HG02759 (cell line): Measurements from ENCODE around the gene ARHGAP20.

Experiments
- ATAC-seq: cut with Tn5 transposase; IDR thresholded peaks from one replicate; pipeline ENCODE4 v1.9.1; 2021; ENCODE audit warnings: mild to moderate bottlenecking, moderate library complexity; ENCODE audit not compliant: unreplicated experiment

The ARHGAP20 gene, protein sequence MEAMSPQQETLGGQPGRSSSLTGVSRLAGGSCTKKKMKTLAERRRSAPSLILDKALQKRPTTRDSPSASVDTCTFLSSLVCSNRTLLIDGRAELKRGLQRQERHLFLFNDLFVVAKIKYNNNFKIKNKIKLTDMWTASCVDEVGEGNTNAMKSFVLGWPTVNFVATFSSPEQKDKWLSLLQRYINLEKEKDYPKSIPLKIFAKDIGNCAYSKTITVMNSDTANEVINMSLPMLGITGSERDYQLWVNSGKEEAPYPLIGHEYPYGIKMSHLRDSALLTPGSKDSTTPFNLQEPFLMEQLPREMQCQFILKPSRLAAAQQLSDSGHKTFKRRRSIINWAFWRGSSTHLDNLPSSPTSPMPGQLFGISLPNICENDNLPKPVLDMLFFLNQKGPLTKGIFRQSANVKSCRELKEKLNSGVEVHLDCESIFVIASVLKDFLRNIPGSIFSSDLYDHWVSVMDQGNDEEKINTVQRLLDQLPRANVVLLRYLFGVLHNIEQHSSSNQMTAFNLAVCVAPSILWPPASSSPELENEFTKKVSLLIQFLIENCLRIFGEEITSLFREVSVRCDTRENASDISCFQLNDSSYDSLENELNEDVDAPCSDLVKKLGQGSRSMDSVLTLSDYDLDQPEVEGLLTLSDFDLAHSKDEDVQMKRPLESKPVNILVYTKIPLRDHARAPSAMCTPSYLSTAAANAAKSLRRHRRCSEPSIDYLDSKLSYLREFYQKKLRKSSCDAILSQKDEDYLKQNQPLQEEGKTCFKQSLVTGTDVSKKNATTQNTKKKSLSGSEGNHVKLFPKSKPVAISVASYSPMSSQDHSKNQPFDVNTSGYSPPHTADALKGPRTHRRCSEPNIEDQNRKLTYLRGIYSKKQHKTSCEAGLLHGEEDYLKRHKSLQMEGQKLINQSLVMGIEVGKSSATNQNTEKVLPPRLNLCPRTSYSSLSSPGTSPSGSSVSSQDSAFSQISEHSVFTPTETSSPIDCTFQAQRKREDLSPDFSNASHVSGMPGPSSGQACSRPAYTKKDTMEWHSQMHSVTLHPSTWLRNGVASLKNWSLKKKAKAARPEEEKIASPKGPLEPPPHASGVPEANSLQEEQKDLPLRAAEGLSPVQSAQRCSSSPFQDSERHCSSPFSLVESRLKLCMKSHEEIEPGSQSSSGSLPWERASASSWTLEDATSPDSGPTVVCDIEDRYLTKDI

DNA sequence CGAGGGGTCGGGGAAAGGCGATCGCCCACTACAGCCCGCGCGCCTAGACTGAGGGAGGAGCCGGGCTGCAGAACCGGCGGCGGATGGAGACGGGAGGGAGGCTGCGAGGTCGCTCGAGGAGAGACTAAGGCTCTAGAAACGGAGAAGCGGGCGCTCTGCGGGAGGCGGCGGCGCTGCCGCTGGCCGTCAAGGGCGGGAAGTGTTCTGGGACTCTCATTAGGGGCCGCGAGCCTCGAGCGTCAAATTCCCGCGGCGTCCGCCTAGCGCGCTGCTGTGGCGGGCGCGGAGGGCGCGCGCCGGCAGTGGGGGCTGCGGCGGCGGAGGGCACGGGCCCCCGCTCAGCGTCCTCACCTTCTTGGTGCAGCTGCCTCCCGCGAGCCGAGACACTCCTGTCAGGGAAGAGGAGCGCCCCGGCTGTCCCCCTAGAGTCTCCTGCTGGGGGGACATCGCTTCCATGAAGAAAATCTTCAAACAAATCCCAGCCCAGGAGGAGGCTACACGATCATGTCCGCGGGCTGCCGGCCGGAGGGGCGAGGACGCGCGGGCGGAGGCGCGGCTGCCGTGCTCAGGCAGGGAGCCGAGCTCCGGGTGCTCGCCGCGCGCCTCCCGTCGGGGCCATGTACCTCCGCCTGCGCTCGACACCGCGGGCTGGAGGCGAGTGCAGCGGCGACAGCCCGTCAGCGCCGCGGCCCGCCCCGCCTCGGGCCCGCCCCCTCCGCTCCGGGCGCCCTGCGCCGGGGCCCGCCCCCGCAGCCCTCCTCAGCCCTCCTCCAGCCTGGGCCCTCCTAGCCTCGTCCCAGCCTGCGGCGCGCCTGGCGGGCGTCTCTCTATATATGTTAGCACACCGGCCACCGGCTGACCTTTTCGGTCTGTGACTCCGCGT lies at the start of gene ARHGAP20:
TSS of gene ARHGAP20 (minus strand) at position 662 of the 883 bp plus-strand sequence. CDS start at position 456, 206 bp downstream.
- peak; percentile 84 for ATAC-seq

DNA sequence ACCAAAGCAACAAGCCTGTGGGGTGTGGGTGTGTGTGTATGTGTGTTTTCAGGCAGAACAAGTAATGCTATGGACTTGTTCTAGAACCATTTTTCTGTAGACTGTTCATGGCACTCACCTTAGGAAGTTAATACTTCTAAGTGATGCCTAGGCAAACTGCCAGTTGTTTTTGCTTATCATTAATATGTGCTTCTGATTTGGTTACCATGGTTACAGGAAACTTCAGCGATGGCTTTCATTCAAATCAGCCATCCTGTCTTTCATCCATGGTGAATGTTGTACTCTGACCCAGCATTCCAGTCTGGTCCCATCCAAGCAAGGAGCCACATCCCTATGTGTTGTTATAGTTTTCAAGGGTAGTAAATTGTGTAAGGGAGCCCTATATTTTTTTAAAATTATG lies 49.8 kb upstream of the ARHGAP20 start:
- no peak for ATAC-seq

DNA sequence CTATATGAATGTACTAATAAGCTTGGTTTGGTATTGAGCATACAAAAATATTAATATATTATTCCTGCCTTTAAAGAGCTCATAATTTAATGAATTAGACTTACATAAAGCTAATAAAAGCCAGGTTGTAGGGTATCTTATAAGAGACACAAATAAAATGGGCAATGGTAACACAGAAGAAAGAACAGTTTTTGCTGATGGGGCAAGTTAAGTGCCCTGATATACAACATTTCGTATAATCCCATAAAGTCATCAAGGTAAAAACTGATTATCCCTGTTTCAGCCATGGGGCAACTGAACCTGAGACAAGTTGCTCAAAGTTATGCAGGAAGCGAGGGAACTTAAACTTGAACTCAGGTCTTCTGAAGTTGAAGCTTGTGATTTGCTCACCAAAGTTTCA lies 48.9 kb upstream of the ARHGAP20 start:
- no peak for ATAC-seq

DNA sequence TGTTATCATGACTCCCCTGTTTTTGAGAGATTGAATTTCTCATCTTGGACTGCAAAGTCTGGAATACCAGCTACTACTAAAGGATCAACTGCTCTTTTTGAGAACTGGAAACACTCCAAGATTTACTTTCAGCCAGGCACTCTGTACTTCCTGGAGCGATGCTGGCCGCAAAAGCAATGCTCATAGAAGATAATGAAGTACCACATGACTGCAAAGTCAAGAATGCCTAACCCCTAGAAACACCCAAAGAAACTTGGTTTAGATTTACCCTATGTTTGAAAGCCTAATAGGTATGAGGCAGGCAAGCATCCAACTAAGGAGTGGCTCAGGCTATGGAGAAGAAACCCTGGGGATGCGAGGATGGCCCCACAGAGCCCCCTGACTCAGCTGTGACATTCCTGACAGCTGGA lies 47.7 kb upstream of the ARHGAP20 start:
- no peak for ATAC-seq

DNA sequence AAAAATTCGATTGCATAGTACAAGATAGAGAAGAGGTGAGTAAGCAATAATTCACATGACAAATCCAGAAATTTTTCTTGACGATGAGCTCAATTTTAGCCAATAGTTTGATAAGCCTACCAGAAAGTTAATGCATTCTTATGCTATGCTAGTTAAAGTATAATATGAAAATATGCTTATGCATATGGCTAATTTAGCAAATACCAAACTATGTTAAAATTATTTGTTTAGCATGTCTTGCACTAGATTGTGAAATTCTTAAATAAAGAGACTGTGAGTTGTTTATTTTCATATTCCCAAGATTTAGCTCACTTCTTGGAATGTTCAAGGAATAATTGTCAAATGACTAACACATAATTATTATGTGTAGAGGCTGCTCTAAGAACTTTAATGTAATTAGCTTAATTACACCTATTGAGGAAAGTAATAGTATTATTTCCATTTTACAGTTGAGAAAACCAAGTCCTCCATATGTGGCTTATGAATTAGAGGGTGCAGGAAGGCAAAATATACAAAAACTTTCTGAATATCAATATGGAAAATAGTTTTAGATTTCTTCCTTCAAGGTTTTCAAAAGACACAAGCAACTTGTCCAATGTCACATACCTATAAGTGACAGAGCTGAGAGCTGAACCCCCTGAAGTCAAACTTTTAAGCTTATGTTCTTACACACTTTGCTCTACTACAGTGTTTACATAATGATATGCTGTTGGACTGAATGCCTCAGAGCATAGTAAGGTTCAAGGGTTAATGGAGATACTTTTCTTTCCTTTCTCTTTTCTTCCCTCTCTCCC lies 45.9 kb upstream of the ARHGAP20 start:
- no peak for ATAC-seq

DNA sequence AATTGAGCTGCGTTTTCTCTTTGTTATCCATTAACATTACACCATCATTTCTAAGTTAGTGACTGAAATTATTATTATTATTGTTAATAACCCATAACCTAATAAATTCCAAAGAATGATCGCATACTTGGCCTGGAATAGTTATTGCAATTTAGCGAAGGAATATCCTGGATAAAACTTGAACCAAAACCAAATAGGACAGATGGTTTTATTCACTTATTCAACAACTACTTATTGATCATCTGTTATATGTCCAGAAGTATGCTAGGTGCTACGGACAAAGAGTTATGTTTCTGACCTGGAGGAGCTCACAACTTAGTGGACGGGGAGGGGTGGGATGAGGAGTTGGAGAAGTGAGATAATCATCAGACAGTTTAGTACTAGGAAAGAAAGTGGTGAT lies 44.8 kb upstream of the ARHGAP20 start:
- no peak for ATAC-seq

DNA sequence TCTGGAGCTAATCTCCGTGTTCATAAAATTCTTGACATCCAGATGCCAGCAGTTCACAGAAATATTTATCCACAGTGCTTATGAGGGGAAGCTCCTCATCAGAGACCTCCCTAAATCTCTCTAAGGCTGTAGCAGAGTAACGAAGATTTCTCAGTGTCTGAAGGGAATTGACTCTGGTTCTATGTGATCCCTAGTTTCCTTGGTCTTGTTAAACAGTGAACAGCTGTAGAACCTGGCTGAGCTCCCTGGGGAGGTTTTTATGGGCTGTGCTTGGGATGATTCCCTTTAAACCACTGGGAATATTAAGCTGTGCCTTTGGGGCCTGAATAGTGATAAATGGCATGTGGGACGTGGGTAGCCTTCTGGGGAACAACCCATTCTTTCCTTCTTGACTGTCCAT lies 43.7 kb upstream of the ARHGAP20 start:
- ATAC-seq = no peak

DNA sequence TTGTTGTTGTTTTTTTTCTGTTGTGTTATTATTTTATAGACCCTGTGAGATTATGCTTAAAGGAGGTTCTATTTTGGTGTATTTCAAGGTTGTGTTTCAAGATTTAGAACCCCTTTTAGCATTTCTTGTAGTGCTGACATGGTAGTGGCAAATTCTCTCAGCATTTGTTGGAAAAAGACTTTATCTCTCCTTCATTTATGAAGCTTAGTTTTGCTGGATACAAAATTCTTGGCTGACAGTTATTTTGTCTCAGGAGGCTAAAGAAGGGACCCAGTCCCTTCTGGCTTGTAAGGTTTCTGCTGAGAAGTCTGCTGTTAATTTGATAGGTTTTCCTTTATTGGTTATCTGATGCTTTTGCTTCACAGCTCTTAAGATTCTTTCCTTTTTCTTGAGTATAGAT lies 40.7 kb upstream of the ARHGAP20 start:
- no peak for ATAC-seq

DNA sequence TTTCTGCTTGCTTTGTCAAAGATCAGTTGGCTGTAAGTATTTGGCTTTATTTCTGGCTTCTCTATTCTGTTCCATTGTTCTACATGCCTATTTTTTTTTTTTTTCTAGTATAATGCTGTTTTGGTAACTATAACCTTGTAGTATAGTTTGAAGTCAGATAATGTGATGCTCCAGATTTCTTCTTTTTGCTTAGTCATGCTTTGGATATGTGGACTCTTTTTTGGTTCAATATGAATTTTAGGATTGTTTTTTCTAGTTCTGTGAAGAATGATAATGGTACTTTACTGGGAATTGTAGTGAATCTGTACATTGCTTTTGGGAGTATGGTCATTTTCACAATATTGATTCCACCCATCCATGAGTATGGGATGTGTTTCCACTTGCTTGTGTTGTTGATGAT lies 37.9 kb upstream of the ARHGAP20 start:
- no peak for ATAC-seq

DNA sequence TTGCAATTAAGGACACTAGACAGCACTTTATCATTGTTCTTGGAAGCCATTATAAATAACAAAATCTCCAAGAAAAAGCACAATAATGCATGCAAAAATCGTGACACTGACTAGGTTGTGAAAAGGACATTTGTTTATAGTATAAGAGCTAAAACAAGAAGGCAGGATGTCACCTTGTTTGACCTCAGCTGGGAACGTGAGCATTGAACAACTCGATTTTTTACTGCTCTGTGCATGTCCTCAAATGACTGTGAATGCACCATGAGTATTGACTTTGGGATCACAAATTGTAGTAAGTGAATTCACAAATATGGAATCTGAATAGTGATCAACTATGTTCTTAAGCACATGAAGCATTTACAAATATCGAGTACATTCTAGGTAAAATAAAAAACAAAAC lies 35.3 kb upstream of the ARHGAP20 start:
- no peak for ATAC-seq

DNA sequence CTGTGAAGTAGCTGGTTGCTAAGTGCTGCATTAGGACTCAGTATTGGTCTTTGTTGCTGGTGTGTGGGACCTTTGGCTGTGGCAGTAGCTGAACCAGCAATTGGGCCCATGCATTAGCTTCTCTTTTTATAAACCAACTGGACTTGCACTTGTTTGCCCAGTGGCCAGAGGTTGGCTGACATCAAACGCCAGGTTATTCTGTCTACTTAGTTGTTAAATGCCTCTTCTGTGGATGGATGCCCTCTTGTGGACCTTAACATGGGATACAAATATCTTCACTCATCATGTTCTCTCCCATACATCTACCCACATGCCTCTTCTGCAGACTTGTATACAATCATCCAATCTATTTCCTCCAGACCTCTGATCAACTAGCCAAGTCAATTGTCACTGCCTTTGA lies 26.4 kb upstream of the ARHGAP20 start:
- ATAC-seq = no peak

DNA sequence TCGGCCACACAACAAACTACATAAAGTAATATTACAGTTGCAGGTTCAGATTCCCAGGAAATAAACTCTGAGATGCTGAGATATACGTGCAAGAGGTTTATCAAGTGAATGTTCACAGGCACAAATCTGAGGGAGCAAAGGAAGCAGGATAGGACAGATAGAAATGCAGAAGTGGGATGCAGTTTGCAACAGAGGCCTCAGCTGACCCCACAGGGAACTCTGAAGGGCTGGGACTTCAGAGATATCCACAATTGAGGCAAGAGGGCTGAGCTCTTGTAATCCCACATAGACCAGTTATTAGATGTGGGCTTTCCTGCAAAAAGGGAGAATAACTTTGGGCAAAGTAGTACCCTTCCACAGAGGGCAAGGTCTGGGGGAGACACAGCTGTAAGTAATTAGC lies 25.4 kb upstream of the ARHGAP20 start:
- no peak for ATAC-seq

DNA sequence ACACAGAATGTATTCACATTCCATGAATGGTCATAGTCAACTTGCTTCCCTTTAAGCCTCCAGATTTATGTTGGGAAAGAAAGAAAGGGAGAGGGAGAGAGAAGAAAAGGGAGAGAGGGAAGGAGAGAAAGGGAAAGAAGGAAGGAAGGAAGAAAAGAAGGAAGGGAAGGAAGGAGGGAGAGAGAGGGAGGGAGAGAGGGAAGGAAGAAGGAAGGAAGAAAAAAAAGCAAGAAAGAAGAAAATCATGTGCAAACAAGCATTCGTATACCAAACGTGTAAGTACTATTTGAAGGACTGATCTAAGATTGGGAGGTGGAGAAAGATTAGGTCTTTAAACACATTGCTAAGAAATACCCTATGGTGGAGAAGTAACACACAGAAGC lies 23.9 kb upstream of the ARHGAP20 start:
- ATAC-seq = no peak

DNA sequence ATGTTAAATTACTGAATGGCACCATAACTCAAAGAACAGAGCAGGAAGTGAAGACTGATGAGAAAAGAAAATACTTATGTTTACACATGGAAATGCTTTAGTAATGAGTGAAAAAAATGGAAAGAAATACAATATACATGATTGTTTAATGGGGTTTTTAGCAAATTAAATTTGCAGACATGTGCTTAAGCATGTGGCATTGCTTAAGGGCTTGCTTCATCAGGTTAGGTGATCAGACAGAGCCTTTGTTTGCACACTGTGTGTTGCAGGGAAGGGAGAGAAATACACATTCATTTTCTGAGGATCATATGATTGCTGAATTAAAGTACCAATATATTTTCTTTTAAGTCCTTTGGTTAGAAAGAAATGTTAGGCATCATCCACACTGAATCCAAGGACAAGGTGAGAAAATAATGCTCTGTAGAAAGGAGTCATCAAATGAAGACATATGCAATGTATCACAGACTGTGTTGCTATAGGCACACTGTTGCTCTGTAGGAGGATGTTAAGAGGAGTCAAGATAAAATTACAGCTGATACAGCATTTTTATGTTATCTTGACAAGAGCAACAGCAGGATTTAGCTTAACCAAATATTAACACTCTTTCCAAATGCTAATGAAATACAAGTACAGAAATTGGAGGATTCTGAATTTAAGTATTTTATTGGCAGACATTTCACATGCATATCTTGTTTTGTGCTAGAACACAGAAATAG lies 23.4 kb upstream of the ARHGAP20 start:
- ATAC-seq = no peak

DNA sequence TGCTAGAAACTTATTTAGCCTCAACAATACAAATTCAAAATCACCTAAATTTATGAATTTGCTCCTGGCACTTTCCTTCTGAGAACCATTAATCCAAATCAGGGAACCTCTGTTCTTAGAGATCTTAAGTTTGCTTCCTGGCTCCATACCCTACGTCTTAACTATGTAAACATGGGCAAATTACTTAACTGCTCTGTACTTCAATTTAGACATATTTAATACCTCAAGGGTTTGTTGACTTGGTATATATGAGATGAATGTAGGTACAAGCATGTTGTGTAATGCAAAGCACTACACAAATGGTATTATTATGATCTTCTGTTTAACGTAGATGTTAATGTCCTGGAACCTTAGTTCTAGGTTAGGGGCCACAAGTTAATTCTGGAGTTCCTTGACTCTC lies 22.6 kb upstream of the ARHGAP20 start:
- no peak for ATAC-seq

DNA sequence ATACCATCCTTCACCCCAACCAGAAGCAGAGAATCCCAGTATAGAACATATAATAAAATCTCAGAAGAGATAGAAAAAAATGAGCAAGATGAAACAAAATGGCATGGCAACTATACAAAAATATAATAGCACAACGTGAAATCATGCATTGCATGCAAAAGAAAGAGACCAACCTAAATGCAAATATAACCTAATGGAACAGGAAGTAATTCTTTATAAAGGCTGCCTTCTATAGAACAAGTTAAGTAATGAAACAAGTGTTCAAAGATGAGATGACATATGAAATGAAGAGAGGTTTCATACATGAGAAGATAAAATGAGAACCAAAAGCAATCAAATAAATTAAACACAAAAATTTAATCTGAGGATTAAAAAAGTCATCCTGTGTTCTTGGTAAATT lies 18.5 kb upstream of the ARHGAP20 start:
- ATAC-seq = no peak

DNA sequence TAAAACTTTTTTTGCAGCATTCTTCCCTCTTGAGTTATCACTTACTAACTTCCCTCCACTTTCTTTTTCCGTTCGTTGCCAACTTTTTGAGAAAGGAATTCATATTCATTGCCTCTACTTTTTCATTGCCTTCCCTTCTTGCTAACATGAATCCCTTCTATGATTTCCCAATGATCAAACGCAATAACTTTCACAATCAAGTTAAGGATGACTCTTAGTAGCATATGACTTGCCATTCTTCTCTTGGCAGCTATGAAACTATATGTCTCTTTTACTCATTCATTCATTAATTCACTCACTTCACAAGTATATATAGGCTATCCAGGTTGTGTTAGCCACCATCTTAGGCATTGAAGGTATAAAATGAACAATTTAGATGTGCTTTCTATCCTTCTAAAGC lies 16.6 kb upstream of the ARHGAP20 start:
- ATAC-seq = no peak

DNA sequence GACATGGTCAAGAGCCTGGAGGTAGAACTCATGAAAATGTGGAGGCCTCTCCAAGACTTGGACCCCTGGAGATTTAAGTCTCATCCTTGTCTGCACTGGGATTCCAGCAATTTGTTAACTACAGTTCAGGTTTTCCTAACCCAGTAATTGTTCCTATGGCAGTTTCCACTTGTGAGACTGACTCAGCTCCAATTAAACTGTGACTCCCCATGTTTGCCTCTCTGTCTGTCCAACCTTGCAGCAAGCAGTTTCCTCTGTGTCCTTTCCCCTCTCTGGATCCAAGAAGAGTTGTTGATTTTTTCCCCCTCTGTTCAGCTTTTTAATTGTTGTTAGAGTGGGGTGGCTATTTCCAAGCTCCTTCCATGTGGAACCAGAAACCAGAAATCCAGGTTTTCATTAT lies 16.2 kb upstream of the ARHGAP20 start:
- ATAC-seq = no peak

DNA sequence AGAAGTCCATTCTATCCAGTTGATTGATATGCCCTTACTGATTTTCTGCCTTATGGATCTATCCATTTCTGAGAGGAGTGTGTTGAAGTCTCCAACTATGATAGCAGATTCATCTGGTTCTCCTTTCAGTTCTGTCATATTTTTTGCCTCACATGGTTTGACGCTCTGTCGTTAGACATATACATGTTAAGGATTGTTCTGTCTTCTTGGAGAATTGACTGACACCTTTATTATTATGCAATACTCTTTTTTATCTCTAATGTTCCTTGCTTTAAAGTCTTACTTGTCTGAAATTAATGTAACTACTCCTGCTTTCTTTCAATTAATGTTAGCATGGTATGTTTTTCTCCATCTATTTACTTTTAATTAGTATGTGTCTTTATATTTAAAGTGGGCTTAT lies 12.1 kb upstream of the ARHGAP20 start:
- ATAC-seq = no peak
